Measurements from ENCODE around the gene PTPRK.
"Not testable (repeated sequence)": the region's sequence is repeated elsewhere in the genome, so short reads cannot be mapped to it uniquely, and the experiment has no call there.

Gene PTPRK

DNA sequence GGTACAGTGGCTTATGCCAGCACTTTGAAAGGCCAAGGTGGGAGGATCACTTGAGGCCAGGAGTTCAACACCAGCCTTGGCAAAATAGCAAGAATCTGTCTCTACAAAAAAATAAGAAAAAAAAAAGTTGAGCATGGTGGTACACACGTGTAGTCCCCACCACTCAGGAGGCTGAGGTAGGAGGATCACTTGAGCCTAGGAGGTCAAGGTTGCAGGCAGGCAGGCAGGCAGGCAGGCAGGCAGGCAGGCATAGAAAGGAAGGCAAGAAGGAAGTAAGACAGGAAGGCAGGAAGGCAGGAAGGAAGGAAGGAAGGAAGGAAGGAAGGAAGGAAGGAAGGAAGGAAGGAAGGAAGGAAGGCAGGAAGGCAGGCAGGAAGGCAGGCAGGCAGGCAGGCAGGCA, 85.6 kb downstream of the PTPRK start:
- DNase-seq = not testable (repeated sequence)

DNA sequence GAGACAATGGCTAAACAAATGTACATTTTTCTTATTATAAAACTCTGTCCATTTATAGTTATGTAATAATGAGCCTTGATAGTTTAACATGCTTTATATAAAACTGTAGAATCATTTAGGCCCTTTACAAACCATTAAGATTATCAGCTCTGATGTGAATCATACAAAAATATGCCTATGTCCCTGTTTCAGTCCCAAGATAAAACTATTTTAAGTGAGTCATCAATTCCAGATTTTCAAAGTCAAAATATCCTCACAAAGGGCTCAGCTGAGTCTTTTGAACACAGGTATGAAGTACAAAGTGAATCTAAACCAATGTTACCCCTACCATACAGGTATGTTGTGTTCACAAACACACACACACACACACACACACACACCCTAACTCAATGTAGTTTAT, 88.0 kb downstream of the PTPRK start:
- DNase-seq = no peak

DNA sequence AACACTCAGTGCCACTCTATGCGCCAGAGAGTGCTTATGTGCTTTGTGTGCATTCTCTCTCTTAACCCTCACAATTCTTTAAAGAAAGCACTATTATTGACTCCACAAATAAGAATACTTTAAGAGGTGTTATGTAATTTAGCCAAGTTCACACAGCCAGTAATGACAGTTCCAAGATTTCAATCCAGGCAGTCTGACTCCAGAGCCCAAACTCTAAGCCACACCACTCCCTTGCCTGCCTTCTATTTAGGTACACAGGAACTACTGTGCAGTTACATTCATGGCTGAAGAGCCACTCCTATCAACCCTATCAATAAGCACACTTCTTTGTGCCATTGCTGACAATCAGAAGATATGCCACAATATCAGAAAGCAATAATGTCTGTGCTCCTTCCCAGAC, 93.3 kb downstream of the PTPRK start:
- no peak for DNase-seq

DNA sequence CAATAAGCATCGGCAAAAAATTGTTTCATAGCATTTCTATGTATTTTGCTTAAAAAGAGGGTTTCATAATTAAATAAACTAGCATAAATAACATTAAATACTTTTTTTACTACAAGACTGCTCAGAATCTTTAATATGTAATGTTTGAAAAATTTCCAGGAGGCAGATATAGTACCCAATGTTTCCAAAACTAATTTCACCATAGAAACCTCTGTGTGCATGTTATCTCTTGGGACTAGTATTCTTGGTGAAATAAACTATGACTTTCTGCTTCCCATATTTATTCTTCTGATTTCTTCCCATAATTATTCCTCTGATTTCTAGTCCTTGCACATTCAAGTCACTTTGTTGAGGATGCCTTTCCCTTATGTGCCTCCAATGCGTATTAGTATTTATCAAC, 94.5 kb downstream of the PTPRK start:
- no peak for DNase-seq

DNA sequence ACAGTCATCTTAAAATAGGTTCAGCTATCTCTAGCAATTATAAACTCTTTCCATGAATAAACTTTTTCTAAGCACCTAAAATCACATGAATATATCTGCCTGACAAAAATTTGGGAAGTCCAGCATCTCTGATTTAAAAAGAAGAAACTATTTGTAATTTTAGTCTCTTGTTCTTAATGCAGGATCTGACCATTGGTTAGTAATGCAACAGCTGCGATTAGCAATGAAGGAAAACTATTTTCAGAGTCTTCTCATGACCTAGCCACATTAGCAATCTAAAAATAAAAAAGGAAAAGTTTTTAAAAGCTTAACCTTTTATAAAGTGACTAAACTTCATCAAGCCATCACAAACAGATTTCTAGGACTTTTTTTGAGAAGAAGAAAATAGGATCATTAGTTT, 97.5 kb downstream of the PTPRK start:
- DNase-seq = no peak

DNA sequence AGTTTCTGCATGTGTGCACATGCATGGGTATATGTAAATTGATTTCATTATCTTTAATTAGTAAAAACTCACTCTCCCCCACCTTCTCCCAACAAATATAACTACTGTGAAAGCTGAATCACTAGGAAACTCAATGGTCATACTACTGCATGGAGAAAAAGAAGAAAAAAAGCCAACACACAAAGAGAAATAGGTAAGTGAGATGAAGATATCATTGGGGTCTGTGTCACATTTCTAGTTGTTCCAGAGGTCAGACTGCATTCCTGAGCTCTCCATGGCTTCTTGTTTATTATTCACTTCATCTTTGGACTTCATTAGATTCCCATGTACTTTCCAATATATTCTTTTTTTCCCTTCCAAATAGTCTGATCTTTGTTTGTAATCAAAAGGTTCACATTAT, 98.2 kb downstream of the PTPRK start:
- no peak for DNase-seq

DNA sequence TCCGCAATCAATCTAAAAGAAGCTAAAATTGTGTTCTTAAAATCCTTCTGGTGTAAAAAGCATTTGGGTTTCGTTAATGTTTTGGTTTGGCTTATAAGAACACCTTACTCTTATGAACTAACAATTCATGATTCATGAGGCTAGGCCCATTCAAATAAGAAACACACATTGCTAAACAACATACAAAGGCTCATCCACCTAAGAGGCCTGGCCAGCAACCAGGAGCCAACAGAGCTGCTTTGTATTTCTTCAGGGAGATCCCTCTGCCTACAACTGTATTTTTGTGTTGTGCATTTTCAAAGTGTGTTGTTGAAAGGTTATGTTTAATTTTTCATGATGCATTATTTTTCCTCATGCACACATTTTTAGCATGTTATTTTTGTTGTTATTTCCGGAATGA, 98.6 kb downstream of the PTPRK start:
- no peak for DNase-seq

DNA sequence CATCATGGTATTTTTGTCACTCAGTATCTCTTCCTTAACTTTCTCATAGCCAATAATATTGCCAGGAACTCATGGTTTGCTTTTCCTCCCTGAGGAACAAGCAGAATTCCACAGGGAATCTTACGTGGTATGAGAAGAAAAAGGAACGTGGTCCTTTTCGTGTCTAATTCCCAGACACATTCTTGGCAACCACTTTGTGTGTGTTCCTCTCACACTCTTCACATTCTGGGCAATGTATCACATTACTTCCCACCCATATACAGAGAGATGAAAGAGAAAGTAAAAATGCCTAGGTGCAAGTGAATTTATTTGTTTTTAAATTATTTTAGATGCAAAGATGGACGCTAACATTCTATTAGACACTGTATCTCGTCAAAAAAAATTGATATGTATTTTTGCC, 102.7 kb downstream of the PTPRK start:
- no peak for DNase-seq

DNA sequence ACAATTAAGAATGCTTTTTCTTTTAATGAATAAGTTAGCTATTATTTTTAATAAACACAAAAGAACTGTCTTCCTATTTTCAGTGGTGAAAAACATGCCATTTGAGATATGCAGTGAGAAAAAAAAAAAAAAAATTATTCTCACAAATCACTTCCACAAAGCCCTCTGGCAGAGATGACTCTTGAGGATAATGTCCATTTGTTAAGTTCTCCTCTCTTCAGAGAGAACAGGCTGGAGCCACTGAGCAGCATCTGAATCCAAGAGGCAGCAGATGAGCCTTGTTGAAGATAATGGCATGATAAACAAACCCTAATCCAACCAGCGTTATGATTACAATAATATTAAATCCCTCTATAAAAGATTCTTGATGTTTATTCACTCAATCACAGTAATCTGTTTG, 105.0 kb downstream of the PTPRK start:
- DNase-seq = no peak

DNA sequence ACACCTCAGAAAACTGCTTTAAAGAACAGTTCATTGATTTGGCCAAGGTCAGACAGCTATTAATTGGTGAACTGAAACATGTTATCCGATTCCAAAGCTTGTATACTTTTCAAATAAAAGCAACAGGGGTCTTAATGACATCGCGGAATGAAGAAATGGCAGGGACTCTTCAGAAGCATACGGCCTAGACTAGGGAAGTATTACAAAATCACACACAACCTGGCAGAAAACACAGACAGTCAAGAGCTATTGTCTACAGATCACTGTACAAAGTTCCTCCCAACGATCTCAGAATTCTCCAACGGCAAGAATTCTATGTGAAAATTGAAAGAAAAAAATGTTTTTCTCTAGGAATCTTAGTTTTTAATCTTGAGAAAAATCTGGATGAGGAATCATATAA, 105.5 kb downstream of the PTPRK start:
- DNase-seq = no peak

DNA sequence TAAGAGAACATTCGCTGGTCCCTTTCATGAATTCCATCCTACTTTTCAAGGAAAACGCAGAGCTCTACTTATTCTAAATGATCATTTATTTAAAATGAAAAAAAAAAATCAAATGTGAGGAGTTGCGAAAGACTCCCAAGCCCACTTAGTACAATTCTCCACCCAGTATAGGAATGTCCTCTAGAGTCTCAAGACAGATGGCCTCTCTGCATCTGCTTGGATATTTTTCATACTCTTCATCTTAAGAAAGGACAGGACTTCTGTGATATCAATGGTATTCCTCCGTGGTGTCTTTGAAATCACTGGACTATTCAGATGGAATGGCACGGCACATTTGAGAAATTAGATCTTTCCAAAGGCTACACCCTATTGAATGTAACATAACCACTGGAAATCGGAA, 107.1 kb downstream of the PTPRK start:
- no peak for DNase-seq

DNA sequence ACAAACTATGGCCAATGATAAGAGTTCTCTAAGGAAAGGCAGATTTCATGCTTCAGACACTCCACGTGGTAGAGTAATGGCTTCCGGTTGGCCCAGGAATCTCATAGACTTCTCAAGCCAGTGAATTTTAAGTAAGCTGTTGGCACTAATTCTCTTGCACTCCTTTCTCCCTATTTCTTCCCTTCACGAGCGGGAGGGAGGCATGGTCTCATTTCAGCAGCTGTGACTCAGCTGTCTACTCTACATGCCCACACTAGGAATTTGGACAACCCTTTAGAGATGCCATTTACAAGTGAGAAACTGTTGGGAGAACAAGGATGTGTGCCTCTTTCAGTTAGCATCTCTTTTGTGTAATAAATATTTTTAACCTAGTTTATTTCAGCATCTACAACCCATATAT, 107.7 kb downstream of the PTPRK start:
- DNase-seq = no peak

DNA sequence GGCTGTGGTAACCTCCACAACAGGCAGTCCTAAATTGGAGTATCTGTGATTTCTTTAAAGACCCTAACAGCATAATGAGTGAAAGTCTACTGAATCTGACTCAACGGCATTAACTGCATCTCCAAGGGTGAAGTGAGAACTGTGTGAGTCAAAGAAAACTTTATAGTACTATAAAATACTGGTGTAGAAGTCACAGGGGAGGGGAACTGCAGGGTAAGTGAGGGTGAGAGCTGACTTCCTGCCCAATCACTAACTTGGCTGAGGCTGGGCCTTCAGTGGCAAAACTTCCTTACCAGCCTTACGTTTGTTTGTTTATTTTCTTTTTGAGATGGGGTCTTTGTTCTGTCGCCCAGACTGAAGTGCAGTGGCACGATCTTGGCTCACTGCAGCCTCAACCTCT, 109.8 kb downstream of the PTPRK start:
- DNase-seq = no peak

DNA sequence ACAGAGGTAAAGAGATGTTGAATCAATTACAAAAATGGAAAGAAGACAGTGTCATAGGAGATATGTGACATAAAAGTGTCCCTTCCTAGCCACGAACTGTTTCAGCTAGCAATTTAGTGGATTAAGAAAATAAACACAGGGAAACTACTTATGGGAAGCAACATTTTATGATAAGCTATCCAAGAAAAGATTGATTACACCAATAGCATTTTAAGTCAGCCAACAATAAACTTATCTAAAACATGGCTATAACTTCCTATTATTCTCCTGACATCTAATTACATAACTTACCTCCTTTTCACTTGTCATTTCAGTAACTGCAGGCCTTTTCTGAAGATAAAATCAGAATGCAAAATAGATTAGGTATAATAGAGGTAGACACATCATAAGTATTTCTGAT, 111.4 kb downstream of the PTPRK start:
- no peak for DNase-seq

DNA sequence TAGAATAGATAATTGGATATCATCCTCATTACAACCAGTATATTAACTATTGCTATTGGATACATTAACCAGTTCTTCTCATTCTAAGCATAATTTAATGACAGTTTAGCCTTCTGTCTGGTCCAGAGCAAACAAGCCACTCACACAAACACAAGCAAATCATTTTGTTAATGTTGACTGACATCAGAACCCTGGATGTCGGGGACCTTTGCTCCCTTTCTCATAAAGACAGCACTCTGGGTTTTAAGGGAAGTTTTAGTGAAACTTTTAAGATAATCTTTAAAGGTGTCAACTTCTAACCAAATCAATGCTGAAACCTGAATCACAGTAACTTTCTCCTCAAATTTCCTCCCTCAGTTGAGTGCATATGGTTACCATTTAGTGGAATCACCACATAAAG, 113.9 kb downstream of the PTPRK start:
- DNase-seq = no peak

DNA sequence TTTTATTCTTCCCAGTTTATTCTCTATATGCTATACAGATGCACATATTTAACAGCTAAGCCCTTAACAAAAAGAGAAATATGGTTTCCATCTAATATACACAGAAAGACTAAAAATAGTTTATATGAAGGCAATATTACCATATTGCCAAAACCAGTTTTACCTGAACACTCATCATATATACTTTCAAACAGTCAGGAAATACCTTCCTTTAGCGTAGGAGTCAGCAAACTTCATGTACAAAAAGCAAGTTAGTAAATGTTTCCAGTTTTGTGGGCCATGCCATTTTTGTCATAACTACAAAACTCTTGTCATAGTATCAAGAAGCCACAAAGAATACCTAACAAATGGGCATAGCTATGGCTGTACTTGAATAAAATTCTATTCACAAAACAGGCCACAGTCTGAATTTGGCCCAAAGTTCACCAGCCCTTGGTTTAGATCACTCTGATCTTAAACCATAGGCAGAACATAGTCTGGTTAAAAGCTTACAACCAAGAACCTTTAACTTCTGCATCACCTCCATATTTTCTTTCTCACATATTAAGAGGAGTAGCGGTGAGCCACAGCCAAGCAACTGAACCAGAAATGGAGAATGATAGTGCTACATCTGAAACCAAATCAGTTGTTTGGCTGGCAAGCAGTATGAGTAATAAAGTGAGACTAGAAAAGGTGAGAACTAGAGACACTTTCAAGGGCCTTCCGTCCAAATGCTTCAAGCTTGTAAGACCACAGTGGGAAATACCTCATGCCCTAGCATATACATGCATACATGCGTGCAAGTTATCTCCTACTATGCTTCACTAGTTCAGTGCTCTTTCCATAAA, 116.6 kb downstream of the PTPRK start:
- DNase-seq = no peak

DNA sequence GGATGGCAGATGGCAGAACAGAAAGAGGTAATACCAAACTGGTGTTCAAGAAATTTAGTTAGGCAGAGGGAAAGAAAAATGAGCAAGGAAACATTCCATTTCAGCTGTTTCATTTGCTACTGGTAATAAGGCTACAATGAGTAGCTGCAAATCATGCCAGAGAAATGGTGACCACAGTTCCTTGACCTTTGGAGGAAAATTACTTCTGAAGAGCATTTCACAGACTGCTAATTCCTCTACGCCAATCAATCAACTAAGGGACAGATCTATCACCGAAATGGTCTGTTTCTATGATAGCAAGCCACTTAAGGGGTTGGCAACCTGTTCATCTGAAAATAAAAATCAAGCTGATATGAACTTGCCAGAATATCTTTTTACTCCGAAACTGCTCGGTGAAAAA, 119.5 kb downstream of the PTPRK start:
- DNase-seq = no peak

DNA sequence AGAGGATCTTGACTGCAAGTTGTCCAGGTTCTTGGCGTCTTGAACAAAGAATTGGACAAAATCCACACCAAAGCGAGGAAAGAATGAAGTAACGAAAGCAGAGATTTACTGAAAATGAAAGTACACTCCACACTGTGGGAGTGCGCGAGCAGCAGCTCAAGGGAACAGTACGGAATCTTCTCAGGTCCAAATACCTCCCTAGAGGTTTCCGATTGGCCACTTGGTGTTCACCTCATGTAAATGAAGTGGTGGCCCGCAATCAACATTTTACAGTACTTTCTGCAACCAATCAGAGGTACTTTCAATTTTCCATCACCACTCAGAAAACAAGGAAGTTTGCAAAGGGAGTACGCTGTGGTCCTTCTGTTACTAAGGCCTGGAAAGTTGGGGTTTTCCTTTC, 122.4 kb downstream of the PTPRK start:
- DNase-seq = no peak

DNA sequence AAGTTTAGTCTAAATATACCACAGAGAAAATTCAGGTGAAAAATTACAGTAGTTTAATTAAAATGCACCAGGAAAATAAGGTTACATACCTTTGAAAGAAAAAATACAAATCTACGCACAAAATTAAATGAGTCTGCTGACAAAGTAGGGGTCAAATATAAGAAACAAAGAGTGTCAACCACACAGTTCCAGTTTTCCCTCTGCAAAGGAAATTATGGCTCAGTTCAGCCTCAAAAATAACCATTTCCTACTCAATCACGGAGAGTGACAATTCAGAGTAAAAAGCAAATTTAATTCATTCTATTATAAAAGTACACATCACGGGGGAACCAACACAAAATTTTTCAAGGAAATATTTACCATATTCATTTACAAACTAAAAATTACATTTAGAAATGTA, 124.8 kb downstream of the PTPRK start:
- no peak for DNase-seq

DNA sequence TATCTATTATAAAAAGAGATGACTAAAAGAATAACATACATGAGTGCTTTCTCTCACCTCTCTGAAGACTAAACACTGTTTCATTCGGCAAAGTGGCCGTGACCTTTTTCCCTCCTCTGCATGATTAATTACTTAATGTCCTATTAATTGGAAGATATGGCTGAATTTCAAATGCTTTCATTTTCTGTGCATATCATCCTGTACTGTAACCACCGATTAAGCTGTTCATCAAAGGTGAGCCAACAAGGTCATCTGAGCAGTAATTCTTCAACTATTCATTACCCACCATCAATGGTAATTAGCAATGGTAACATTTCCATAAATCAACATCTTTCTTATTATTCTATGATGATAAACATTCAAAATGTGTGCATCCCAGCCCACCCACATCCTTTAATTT, 125.2 kb downstream of the PTPRK start:
- DNase-seq = no peak

DNA sequence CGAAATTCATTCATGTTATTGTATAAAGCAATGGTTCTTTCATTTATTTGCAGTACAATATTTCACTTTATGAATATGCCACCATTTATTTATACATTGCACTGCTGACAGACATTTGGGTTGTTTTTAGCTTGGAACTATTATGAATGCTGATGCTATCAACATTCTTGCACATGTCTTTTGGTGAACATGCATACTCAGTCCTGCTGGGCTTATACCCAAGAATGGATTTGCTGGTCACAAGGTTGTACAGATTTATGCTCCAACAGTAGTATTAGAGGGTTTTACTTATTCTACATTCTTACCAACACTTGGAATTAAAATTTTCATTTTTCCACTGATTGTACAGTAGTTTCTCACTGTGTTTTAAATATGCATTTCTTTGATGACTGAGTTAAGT, 126.2 kb downstream of the PTPRK start:
- no peak for DNase-seq

DNA sequence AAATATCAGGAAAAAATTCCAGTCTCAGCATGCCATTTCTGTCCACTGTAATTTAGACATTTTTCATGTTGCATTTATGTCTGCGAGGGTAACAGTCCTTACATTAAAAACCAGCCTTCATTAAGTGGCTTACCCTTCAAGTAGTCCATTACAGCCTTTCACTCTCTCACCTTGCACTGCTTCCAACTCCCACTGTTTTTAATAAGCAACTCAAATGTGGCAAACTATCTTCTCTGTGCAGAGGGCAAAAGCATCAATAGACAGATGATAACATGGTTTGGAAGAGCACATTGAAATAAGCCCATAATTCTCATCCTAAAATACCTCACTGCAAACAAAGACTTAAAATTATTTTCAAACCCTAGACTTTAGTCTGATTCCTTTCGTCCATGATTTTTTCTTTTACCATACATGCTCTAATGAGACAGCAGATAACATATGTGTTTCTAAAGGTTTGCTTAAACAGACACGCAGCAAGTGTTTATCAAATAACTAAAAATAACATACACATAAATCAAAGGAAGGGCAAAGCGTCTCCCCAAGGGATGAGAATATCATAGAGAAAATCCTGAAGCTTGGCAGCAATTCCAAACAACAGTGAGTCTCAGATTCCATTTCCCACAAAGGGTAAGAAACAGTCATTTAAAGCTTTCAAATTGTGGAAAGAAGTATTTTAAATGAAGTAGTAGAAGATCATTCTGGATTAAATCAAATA, 130.4 kb downstream of the PTPRK start:
- no peak for DNase-seq

DNA sequence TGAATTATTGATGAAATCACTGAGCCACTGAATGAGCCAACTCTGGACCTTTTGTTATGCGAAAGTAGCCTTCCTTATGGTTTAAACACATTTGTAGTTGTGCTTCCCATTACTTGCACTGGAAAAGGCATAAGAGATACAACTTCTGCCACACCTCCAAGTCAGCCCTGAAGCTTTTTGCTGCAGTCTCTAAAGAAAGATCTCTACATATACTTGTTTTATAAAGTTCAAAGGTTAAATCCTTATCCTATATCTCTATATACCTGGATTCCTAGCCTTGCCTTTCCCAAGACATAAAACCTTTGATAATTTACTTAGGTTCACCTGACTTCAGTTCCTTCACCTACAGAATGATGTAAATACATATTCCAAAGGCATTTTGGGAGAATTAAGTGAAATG, 132.0 kb downstream of the PTPRK start:
- DNase-seq = no peak

DNA sequence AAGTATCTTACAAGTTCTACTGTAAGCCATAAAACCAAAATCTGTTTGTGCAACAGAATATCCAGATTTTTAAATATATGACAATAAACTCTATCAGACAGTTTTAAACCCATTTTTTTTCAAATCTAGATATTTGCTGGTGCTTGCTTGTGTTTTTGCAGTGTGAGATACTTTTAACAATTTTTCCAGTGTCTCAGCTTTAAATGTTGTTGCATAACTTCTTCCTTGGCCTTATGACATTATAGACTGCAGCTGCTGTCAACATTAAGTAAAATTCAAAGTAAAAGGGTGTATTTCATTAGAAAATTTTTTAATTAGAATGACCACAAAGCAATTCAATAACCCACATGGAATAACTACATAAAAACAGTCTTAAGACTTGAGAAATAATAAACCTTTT, 139.5 kb downstream of the PTPRK start:
- DNase-seq = no peak

DNA sequence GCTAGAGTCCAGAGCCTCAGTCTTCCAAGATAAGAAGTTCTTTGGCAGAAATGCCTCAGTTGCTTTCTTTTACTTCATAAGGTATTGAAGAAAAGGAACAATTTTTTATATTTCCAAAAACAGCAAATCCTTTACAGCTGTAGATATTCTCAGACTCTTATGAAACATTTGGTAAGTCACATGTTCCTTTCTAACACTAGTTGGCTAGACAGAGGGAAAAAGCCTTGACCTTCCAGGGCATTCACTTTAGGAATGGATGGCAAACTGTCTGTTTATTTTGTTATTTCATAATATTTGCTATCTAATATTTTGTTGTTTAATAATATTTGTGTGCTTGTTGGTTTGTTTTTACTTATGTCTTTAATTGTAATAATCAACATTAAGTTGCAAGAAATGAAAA, 140.8 kb downstream of the PTPRK start:
- no peak for DNase-seq
